Upper lobe of right lung (tissue), 1 donor: ENCODE data around the gene OTP. TPM values are rescaled to one million over a fixed set of nuclear protein-coding genes. Genes with fewer than 3 reads are reported as not detected.

Experiments
- ATAC-seq: fragments of 200-7000 bp; cut with Tn5 transposase; one replicate; pipeline ENCODE4 v1.9.1; 2020; ENCODE audit warnings: mild to moderate bottlenecking, moderate library complexity
- DNase-seq: peaks from one replicate; pipeline ENCODE4 v3.0.0-alpha.2; 2020
- H3K27ac ChIP-seq: fragments of 200-600 bp; one replicate; pipeline ENCODE4 v1.8.0; 2022
- H3K27me3 ChIP-seq: fragments of 200-600 bp; one replicate; pipeline ENCODE4 v1.8.0; 2022; ENCODE audit warnings: mild to moderate bottlenecking
- H3K36me3 ChIP-seq: fragments of 200-600 bp; one replicate; pipeline ENCODE4 v1.8.0; 2022
- H3K4me1 ChIP-seq: fragments of 200-600 bp; one replicate; pipeline ENCODE4 v1.8.0; 2022
- H3K4me3 ChIP-seq: fragments of 200-600 bp; one replicate; pipeline ENCODE4 v1.8.0; 2022; ENCODE audit warnings: mild to moderate bottlenecking
- H3K9me3 ChIP-seq: fragments of 200-600 bp; one replicate; pipeline ENCODE4 v1.8.0; 2022
- CTCF ChIP-seq: fragments of 200-600 bp; IDR thresholded peaks from one replicate; pipeline ENCODE4 v1.8.0; 2022; ENCODE audit warnings: antibody characterized with exemption
- intact Hi-C: fragments of 100-400 bp; cut with DNase I; formaldehyde crosslinking; loops from one replicate; pipeline ENCODE4 v1.11.0; 2022
- total RNA-seq: library from RNA; stranded (reverse); fragmentation: NEBNext Ultra II Directional; extraction: Animal tissue kit (Norgen Biotek cat#: 25700); gene quantifications from one replicate; pipeline ENCODE4 v1.2.1, GENCODE V29; 2021
- donor health status: DM: no; HTN: yes; CAD: no; lungs with severe emphysema.

The OTP gene
- total RNA-seq, 1 donor from 2014 or later: not detected

- no peaks in the 10 kb centered on the region for H3K9me3 ChIP-seq
- TF ChIP-seq CTCF: peak; percentile 31
- H3K4me3 ChIP-seq: no peak overlapping the region
- no peak overlapping the region for H3K27ac ChIP-seq
- DNase-seq: no peak
- peaks cover 74% of the 10 kb centered on the region for H3K27me3 ChIP-seq
- intact Hi-C loops: no loop called here
- no peaks in the 10 kb centered on the region for H3K36me3 ChIP-seq
- H3K4me1 ChIP-seq: peaks cover 8% of the 10 kb centered on the region
- ATAC-seq: peak; percentile 87
Measured at GRCh38 chr5:77645158-77645994, 6.9 kb upstream of the OTP start.

GRCh38 chr5:77644371-77645157, 6.1 kb upstream of the OTP start:
- H3K36me3 ChIP-seq: no peaks in the 10 kb centered on the region
- TF ChIP-seq CTCF: no peak
- no peak overlapping the region for H3K4me3 ChIP-seq
- intact Hi-C loops: no loop called here
- no peak overlapping the region for H3K27ac ChIP-seq
- H3K9me3 ChIP-seq: no peaks in the 10 kb centered on the region
- ATAC-seq (no peak), DNase-seq (no peak)
- peaks cover 79% of the 10 kb centered on the region for H3K27me3 ChIP-seq
- H3K4me1 ChIP-seq: peaks cover 8% of the 10 kb centered on the region

DNA sequence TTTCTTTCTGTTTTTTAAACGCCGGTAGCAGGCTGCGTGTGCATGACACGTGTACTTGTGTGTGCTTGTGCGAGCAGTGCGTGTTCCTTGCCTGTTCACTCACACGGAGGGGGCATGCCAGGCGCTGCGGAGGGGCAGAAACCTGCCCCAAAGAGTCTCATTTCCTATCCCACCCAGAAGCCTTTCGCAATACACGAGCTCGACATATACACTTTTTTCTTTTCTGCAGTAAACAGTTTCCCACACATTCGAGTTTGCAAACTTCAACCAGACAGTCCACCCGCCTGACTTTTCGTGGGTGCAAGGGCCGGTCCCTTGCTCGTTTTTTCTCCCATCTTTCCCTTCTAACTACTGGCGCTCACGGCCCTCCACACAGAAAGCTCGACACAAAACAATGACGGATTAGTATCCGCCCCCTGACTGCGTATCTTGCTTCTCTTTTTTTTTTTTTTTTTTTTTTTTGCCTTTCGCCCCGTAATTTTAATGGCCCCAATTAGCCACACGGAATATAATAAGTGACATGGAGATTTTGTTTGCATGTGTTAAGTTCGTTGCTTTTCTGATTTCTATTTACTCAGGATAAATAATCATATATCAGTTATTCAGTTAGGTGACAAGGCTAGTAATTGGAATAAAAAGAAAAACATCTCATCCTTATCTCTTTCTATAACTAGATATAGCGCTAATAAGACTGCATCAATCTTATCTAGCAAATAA, 5.3 kb upstream of the OTP start:
- Histone ChIP-seq H3K4me1 (peaks cover 13% of the 10 kb centered on the region), H3K9me3 (no peaks in the 10 kb centered on the region), H3K4me3 (no peak overlapping the region), H3K27me3 (peaks cover 82% of the 10 kb centered on the region), H3K27ac (no peak overlapping the region), H3K36me3 (no peaks in the 10 kb centered on the region)
- intact Hi-C loops: no loop called here
- no peak for TF ChIP-seq CTCF
- DNase-seq: no peak
- ATAC-seq: no peak

DNA sequence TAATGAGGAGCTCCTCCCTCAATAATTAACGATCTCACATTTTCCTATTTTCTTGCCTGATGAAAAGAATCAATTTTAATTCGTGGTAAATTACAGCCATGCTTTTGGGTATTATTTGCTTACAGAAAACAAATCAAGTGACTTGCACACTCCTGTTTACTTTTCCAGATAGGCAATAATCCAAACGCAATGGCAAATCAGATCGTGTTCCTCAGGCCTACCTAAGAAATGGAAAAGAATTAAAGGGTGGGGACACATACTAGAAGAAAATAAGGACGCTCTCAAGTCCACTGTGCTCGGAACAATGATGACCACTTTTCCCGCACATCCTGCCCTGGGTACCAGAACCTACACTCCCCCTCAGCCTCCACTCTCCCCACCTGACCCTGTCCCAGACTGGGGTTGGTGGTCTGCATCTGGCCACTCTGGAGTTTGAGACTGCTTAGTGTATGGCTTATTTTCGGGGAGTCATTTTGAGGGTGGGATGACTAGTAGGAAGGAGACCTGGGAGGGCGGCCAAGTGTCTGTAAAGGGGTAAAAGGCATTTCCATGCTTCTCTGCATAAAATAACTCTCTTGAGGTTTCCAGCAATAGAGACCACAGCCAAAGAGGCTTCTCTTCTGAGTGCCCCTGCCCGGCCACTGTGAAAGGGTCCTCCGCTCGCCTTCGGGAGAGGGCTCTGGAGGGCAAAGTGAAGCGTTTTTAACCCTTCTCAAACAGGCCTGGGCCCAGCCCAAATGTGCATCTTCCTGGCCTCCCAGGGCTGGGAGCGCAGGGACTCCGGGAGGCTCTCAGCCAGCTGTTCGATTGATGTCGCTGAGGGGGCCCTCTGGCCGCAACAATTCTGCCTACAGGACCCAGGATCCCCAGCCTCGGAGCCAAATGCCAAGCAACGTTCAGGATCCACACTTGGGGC, 4.5 kb upstream of the OTP start:
- Histone ChIP-seq H3K4me1 (peaks cover 17% of the 10 kb centered on the region), H3K4me3 (no peak overlapping the region), H3K36me3 (no peaks in the 10 kb centered on the region), H3K9me3 (no peaks in the 10 kb centered on the region), H3K27ac (no peak overlapping the region), H3K27me3 (peaks cover 89% of the 10 kb centered on the region)
- ATAC-seq (no peak), DNase-seq (no peak)
- no peak for TF ChIP-seq CTCF
- intact Hi-C loops: no loop called here
